Measurements from ENCODE around the gene LASP1NB.

The LASP1NB gene

GRCh38 chr17:38897671-38898290 is 27.6 kb upstream of the LASP1NB start:
- TF ChIP-seq, protein P1, sequence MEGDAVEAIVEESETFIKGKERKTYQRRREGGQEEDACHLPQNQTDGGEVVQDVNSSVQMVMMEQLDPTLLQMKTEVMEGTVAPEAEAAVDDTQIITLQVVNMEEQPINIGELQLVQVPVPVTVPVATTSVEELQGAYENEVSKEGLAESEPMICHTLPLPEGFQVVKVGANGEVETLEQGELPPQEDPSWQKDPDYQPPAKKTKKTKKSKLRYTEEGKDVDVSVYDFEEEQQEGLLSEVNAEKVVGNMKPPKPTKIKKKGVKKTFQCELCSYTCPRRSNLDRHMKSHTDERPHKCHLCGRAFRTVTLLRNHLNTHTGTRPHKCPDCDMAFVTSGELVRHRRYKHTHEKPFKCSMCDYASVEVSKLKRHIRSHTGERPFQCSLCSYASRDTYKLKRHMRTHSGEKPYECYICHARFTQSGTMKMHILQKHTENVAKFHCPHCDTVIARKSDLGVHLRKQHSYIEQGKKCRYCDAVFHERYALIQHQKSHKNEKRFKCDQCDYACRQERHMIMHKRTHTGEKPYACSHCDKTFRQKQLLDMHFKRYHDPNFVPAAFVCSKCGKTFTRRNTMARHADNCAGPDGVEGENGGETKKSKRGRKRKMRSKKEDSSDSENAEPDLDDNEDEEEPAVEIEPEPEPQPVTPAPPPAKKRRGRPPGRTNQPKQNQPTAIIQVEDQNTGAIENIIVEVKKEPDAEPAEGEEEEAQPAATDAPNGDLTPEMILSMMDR (IDR thresholded peaks at IDR 0.05): no peak
- H3K9me3 Mint-ChIP-seq: no peaks in the 10 kb centered on the region
- peaks cover 14% of the 10 kb centered on the region for H3K27me3 Mint-ChIP-seq (ENCODE audit: insufficient read depth)
- H3K4me3 Mint-ChIP-seq: no peak overlapping the region; the same call in 1 of the 2 replicates
- H3K27ac Mint-ChIP-seq: peak overlapping the region; percentile 67
- DNase-seq: no peak
- H3K4me1 Mint-ChIP-seq (ENCODE audit: low read depth): peaks cover 39% of the 10 kb centered on the region
- peaks cover 22% of the 10 kb centered on the region for H3K36me3 Mint-ChIP-seq (ENCODE audit: low read depth)

GRCh38 chr17:38898291-38898679 is 27.1 kb upstream of the LASP1NB start:
- Mint-ChIP-seq H3K9me3 (no peaks in the 10 kb centered on the region), H3K4me3 (peak overlapping the region; percentile 28; the same call in 1 of the 2 replicates), H3K27me3 (ENCODE audit: insufficient read depth) (peaks cover 14% of the 10 kb centered on the region), H3K36me3 (ENCODE audit: low read depth) (peaks cover 27% of the 10 kb centered on the region), H3K27ac (peak overlapping the region; percentile 67), H3K4me1 (ENCODE audit: low read depth) (peaks cover 44% of the 10 kb centered on the region)
- TF ChIP-seq, protein P1 (IDR thresholded peaks at IDR 0.05): no peak
- no peak for DNase-seq

DNA sequence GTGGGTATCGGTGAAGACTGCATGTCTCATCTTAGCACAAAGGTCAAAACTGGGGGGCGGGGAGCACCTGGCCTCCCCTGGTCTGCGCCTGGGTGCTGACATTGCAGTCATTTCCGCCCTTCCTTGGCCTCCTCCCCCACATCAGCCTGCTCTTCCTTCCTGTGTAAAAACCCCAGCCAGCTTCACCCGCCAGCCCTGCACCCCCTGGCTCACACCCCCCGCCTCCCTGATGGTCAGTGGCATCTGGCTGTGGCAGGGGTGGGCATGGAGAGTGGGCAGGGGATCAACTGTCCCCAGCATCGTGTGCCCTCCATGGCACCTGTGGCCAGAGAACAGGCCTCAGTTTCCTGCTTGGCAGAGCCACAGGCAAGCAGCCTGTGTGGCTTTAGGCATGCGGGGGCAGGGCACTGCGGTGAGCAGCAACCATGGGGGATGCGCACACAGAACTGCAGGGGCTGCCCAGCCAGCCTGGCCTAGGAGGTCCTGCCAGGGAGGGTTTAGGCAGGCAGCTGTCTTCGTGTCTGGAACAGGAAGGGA is 26.5 kb upstream of the LASP1NB start:
- no peak for DNase-seq
- TF ChIP-seq, protein P1 (IDR thresholded peaks at IDR 0.05): no peak
- peak overlapping the region; percentile 67 for H3K27ac Mint-ChIP-seq
- H3K27me3 Mint-ChIP-seq (ENCODE audit: insufficient read depth): peaks cover 14% of the 10 kb centered on the region
- H3K4me1 Mint-ChIP-seq (ENCODE audit: low read depth): peaks cover 48% of the 10 kb centered on the region
- H3K9me3 Mint-ChIP-seq: no peaks in the 10 kb centered on the region
- H3K4me3 Mint-ChIP-seq: no peak overlapping the region
- peaks cover 33% of the 10 kb centered on the region for H3K36me3 Mint-ChIP-seq (ENCODE audit: low read depth)

- TF ChIP-seq, protein P1 (IDR thresholded peaks at IDR 0.05): no peak
- peak overlapping the region; percentile 60; the same call in 1 of the 2 replicates for H3K4me3 Mint-ChIP-seq
- H3K9me3 Mint-ChIP-seq: no peaks in the 10 kb centered on the region
- peaks cover 36% of the 10 kb centered on the region for H3K36me3 Mint-ChIP-seq (ENCODE audit: low read depth)
- H3K4me1 Mint-ChIP-seq (ENCODE audit: low read depth): peaks cover 48% of the 10 kb centered on the region
- H3K27ac Mint-ChIP-seq: peak overlapping the region; percentile 67
- DNase-seq: no peak
- H3K27me3 Mint-ChIP-seq (ENCODE audit: insufficient read depth): peaks cover 14% of the 10 kb centered on the region
These were observed 26.0 kb upstream of the LASP1NB start for GRCh38 chr17:38899421-38899820.

DNA sequence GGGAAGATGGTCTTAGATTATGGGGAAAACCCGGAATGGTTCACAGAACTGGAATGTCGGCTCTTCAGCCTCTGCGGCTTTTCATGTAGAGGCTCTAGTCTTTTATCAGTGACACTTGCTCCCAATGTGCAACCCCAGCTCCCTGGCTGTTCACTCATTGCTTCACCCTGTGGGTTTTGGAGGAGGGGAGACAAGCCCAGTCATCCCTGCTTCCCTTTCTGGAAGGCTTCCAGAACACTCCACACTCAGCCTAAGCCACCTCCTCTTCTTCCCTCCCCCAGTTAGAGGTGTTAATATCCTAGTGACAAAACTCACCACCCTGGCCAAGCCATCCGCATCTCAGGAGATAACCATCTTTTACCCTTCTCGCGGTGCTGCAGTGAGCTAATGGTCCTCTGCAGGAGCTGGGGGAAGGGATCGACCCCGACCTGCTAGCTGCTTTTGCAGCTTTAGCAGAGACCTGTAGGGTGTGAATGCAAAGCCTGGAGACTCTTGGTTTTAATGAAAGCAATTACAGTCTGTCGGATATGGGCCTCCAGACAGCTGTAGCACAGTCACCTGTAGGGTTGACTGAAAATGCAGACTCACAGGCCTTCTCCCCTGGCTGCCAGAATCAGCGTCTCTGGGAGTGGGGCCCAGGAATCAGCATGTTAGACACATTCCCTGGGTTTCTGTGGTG is 24.3 kb upstream of the LASP1NB start:
- Mint-ChIP-seq H3K9me3 (no peaks in the 10 kb centered on the region), H3K4me3 (peak overlapping the region; percentile 63), H3K4me1 (ENCODE audit: low read depth) (peaks cover 60% of the 10 kb centered on the region)

More for the DNA sequence above, 24.3 kb upstream of the LASP1NB start:
- Mint-ChIP-seq H3K27me3 (ENCODE audit: insufficient read depth) (peaks cover 14% of the 10 kb centered on the region), H3K36me3 (ENCODE audit: low read depth) (peaks cover 48% of the 10 kb centered on the region), H3K27ac (peak overlapping the region; percentile 87)
- DNase-seq: peak; percentile 96
- TF ChIP-seq, protein P1 (IDR thresholded peaks at IDR 0.05): no peak
